NCI-H345 (cell line): Measurements from ENCODE around the gene NAGPA.
"Not testable (repeated sequence)": the region's sequence is repeated elsewhere in the genome, so short reads cannot be mapped to it uniquely, and the experiment has no call there.

Experiments
- DNase-seq: peaks from one replicate; lab custom pipeline; 2025; lab: John Stamatoyannopoulos, UW

NAGPA gene

GRCh38 chr16:5033256-5034166, at the start of gene NAGPA:
Gene NAGPA, minus strand, starts transcription at chr16:5033935. Its CDS starts 21 bp downstream, at chr16:5033914.
- peak; percentile 85 for DNase-seq

GRCh38 chr16:5080996-5081395, 47.3 kb upstream of the NAGPA start:
- not testable (repeated sequence) for DNase-seq

GRCh38 chr16:5080461-5080860, 46.7 kb upstream of the NAGPA start:
- DNase-seq, result not testable (repeated sequence)

- DNase-seq, result no peak
Observed at GRCh38 chr16:5078626-5079025, 44.9 kb upstream of the NAGPA start.

- DNase-seq, result no peak
Observed at GRCh38 chr16:5077304-5077703, 43.6 kb upstream of the NAGPA start.

GRCh38 chr16:5075637-5076036, 41.9 kb upstream of the NAGPA start:
- DNase-seq, result no peak

- DNase-seq, result not testable (repeated sequence)
Observed at GRCh38 chr16:5073771-5074170, 40.0 kb upstream of the NAGPA start.

- no peak for DNase-seq
Observed at GRCh38 chr16:5073279-5073629, 39.5 kb upstream of the NAGPA start.

- no peak for DNase-seq
Observed at GRCh38 chr16:5072334-5073278, 38.9 kb upstream of the NAGPA start.

GRCh38 chr16:5071681-5072333, 38.1 kb upstream of the NAGPA start, which contains the start of gene ALG1:
Gene ALG1, plus strand, starts transcription at chr16:5071843. Its CDS starts 7 bp downstream, at chr16:5071850.
- peak; percentile 90 for DNase-seq

- no peak for DNase-seq
Observed at GRCh38 chr16:5071341-5071680, 37.6 kb upstream of the NAGPA start.

GRCh38 chr16:5070431-5071186, 36.9 kb upstream of the NAGPA start:
- no peak for DNase-seq

GRCh38 chr16:5069854-5070253, 36.1 kb upstream of the NAGPA start:
- no peak for DNase-seq

GRCh38 chr16:5069048-5069447, 35.3 kb upstream of the NAGPA start:
- DNase-seq, result no peak

- no peak for DNase-seq
Observed at GRCh38 chr16:5066511-5066910, 32.8 kb upstream of the NAGPA start.

- DNase-seq, result no peak
Observed at GRCh38 chr16:5065813-5066212, 32.1 kb upstream of the NAGPA start, which contains the start of gene C16orf89. Gene C16orf89, minus strand, starts transcription at chr16:5065956. Its CDS starts 48 bp downstream, at chr16:5065908.

GRCh38 chr16:5065326-5065725, 31.6 kb upstream of the NAGPA start:
- DNase-seq, result no peak

GRCh38 chr16:5064915-5065314, 31.2 kb upstream of the NAGPA start:
- DNase-seq, result peak; percentile 70

- no peak for DNase-seq
Observed at GRCh38 chr16:5062790-5063765, 29.3 kb upstream of the NAGPA start.

GRCh38 chr16:5062051-5062450, 28.3 kb upstream of the NAGPA start:
- no peak for DNase-seq
